GM10248 (cell line): ENCODE results near the gene ZNF74.

Source experiments
- CTCF ChIA-PET: fragments of 300-600 bp; sonication (Branson Sonifier 250); formaldehyde crosslinking; extraction: SDS; loops from one replicate; lab custom pipeline; 2021; ENCODE audit warnings: antibody characterized with exemption; lab: Yijun Ruan, JAX
- POLR2A ChIA-PET: fragments of 350-650 bp; sonication (Branson Sonifier 250); formaldehyde crosslinking; extraction: SDS; loops from one replicate; lab custom pipeline; 2020; ENCODE audit warnings: antibody characterized with exemption; lab: Yijun Ruan, JAX
- DNase-seq: peaks from one replicate; pipeline ENCODE4 v3.0.0; 2012; ENCODE audit errors: extremely low spot score
- TF ChIP-seq, protein P1 (sequence below): IDR thresholded peaks from 2 replicates; pipeline ENCODE4 v1.5.1; 2012; ENCODE audit warnings: mild to moderate bottlenecking, low read depth; ENCODE audit errors: extremely low read depth, missing control alignments, control extremely low read depth

The ZNF74 gene

DNA sequence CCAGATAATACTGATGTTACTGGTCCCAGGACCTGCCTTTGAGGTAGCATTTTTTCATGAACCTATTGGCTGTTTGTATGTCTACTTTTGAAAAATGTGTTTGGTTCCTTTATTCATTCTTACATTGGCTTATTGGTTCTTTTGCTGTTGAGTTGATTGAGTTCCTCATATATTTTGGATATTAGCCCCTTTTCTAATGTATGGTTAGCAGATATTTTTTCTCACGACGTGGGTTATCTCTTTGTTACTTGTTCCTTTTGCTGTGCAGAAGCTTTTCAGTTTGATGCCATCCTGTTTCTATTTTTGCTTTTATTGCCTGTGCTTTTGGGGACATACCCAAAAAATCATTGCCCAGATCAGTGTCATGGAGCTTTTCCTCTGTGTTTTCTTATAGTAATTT lies 9.8 kb upstream of the ZNF74 start:
- no peak for DNase-seq
- ChIA-PET POLR2A (no interaction called here), CTCF (interaction anchor here (0.7 kb wide), 1 partner anchor 9 kb away, joined by 3 read pairs; the partner anchor contains the start of gene ZNF74)
- TF ChIP-seq, protein P1, sequence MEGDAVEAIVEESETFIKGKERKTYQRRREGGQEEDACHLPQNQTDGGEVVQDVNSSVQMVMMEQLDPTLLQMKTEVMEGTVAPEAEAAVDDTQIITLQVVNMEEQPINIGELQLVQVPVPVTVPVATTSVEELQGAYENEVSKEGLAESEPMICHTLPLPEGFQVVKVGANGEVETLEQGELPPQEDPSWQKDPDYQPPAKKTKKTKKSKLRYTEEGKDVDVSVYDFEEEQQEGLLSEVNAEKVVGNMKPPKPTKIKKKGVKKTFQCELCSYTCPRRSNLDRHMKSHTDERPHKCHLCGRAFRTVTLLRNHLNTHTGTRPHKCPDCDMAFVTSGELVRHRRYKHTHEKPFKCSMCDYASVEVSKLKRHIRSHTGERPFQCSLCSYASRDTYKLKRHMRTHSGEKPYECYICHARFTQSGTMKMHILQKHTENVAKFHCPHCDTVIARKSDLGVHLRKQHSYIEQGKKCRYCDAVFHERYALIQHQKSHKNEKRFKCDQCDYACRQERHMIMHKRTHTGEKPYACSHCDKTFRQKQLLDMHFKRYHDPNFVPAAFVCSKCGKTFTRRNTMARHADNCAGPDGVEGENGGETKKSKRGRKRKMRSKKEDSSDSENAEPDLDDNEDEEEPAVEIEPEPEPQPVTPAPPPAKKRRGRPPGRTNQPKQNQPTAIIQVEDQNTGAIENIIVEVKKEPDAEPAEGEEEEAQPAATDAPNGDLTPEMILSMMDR = no peak

DNA sequence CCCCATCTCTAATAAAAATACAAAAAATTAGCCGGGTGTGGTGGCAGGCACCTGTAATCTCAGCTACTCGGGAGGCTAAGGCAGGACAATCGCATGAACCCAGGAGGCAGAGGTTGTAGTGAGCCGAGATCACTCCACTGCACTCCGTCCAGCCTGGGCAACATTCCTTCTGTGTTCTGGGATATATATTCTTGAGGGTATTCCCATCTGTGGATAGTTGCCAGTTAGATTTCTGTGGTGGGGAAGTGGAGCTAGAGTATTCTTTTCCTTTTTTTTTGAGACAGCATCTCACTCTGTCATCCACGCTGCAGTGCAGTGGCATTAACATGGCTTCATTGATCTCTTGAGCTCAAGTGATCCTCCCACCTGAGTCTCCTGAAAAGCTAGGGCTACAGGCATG lies 9.1 kb upstream of the ZNF74 start:
- POLR2A ChIA-PET = no interaction called here
- no peak for DNase-seq
- CTCF ChIA-PET = interaction anchor here (0.7 kb wide), 1 partner anchor 9 kb away, joined by 3 read pairs; the partner anchor contains the start of gene ZNF74
- TF ChIP-seq, protein P1 = no peak

DNA sequence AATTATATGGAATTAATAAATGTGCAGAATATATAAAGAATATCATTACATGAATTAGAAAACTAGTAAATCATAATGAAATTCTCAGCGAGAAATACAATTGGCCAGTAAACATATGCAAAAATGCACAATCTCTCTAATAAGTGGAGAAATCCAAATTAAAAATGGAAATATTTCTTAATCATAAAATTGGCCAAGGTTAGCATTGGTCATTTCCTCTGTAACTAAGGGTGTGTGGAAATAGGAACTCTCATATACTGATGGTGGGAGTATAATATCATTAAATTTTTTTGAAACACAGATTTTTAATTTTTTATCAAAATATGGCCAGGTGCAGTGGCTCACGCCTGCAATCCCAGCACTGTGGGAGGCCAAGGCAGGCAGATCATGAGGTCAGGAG lies 7.6 kb upstream of the ZNF74 start:
- no peak for DNase-seq
- TF ChIP-seq, protein P1 = no peak
- POLR2A ChIA-PET = no interaction called here
- CTCF ChIA-PET = no interaction called here

DNA sequence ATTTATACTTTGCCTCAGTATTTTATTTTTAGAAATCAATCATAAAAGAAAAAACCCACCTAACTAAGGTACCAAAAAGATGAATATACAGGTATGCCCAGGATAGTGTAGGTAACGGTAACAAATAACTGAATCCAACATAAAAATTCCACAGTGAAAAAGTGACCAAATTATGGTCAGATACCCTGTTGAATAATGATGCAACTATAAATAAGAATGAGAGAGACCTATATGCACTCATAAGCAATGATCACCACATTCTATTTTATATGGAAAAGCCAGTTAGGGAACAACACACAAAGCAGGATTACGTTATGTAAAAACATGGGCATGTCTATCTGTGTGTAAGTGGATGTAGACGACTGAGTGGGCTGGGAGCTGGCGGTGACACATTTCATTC lies 7.0 kb upstream of the ZNF74 start:
- no peak for DNase-seq
- ChIA-PET POLR2A (no interaction called here), CTCF (no interaction called here)
- TF ChIP-seq, protein P1 = no peak

DNA sequence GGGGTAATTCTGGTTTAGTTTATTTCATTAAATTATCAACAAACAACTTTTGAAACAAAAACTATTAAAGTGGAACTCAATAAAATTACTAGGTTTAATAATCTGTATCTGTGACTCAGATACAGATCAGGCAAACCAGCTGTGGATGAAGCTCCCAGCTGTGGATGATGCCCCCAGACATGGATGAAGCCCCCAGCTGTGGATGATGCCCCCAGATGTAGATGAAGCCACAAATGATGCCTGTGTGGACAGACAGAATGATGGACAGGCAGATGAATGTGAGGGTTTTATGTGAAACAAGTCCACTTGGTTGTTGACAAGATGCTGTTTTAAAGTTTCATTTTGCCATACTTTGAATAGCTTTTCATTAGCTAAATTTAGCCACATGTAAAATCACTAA lies 5.8 kb upstream of the ZNF74 start:
- no peak for DNase-seq
- CTCF ChIA-PET = no interaction called here
- TF ChIP-seq, protein P1 = no peak
- POLR2A ChIA-PET = no interaction called here

DNA sequence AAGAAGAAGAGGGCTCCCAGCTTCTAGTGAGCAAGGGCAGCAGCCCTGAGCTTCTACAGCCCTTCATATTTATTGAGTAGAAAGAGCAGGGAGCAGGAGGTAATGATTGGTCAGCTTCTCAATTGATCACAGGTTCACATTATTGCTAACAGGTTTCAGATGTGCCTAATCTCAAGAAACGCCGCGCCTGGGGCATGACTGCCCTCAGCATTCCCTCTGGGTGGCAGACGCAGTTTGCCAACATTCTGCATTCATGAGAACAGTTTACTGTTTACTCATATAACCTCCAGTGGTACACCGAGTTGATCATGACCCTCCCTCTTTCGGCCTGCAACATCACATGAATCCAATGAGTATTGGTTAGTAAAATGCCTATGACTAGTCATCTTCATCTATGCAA lies 4.7 kb upstream of the ZNF74 start:
- no peak for DNase-seq
- ChIA-PET CTCF (no interaction called here), POLR2A (no interaction called here)
- TF ChIP-seq, protein P1 = no peak
